ENCODE data around the gene ZBTB12. TPM values are rescaled to one million over a fixed set of nuclear protein-coding genes. Genes with fewer than 3 reads are reported as not detected.

Gene ZBTB12, protein sequence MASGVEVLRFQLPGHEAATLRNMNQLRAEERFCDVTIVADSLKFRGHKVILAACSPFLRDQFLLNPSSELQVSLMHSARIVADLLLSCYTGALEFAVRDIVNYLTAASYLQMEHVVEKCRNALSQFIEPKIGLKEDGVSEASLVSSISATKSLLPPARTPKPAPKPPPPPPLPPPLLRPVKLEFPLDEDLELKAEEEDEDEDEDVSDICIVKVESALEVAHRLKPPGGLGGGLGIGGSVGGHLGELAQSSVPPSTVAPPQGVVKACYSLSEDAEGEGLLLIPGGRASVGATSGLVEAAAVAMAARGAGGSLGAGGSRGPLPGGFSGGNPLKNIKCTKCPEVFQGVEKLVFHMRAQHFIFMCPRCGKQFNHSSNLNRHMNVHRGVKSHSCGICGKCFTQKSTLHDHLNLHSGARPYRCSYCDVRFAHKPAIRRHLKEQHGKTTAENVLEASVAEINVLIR
- total RNA-seq (3.4 TPM), polyA plus RNA-seq (ENCODE audit: insufficient read depth, low read depth, low replicate concordance) (2.5 TPM)
- long read RNA-seq, donor 1, transcript ZBTB12-201 (2 exons, 1,875 nt) = major isoform, 5 of 5 reads
- long read RNA-seq, donor 1, partial matches to known transcripts = 0 of 5 reads
- long read RNA-seq, donor 1, other reads (novel, unspliced or antisense) = 0 of 5 reads
- long read RNA-seq, donor 2, transcript ZBTB12-201 (2 exons, 1,875 nt) = major isoform, 5 of 5 reads
- long read RNA-seq, donor 2, partial matches to known transcripts = 0 of 5 reads
- long read RNA-seq, donor 2, other reads (novel, unspliced or antisense) = 0 of 5 reads
- long read RNA-seq, donor 3, transcript ZBTB12-201 (2 exons, 1,875 nt) = major isoform, 6 of 6 reads
- long read RNA-seq, donor 3, partial matches to known transcripts = 0 of 6 reads
- long read RNA-seq, donor 3, other reads (novel, unspliced or antisense) = 0 of 6 reads
- long read RNA-seq, donor 4, partial matches to known transcripts = 0 of 4 reads
- long read RNA-seq, donor 4, other reads (novel, unspliced or antisense) = 0 of 4 reads
- long read RNA-seq, donor 5 = 0 reads
- long read RNA-seq, donor 6, partial matches to known transcripts = 0 of 3 reads
- long read RNA-seq, donor 6, other reads (novel, unspliced or antisense) = 0 of 3 reads
- long read RNA-seq, donor 7 = 0 reads
- long read RNA-seq, donor 8, partial matches to known transcripts = 0 of 3 reads
- long read RNA-seq, donor 8, other reads (novel, unspliced or antisense) = 0 of 3 reads
- long read RNA-seq, donor 9, partial matches to known transcripts = 0 of 2 reads
- long read RNA-seq, donor 9, other reads (novel, unspliced or antisense) = 0 of 2 reads
- long read RNA-seq, donor 10, partial matches to known transcripts = 0 of 4 reads
- long read RNA-seq, donor 10, other reads (novel, unspliced or antisense) = 0 of 4 reads

DNA sequence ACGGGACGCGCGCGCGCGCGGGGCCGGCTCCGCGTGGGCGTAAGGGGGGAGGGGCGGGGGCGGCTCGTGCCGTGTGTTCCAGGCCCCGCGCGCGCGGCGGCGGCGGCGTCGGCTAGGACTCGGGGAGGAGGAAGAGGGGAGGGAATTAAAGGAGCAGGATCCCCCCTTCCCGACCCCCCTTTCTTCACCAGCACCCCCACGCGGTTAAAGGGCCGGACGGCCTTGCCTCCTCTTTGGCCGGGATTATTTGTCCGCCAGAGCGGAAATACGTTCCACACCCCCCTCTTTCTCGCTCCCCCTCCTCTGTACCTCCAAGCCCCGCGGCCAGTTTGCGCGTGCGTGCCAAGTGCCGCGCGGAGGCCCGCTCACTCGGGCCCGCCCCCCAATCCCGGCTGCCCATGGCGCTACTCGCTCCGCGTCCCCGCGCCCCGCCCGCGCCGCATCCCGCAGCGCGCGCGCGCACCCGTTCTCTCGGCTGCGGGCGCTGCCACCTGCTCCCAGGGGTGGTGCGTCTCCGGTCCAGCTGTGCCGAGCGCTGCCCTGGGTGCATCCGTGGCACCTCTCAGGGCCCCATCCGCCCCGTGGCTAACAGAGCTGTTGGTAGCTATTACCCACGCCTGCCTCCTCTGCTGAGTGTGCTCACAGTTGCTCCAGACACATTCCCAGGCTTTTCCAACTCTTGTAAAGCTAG lies at the start of gene ZBTB12:
TSS of gene ZBTB12 (minus strand) at position 134 of the 691 bp plus-strand sequence. CDS start 781 bp downstream, outside the sequence.
- no peak for FAIRE-seq
- peak within 1 kb of the TSS; percentile 14 to 81 (median 40) for H3K9ac ChIP-seq (ENCODE audit: low read length in 3 of 3)
- H3K36me3 ChIP-seq (ENCODE audit: control insufficient read depth in 2 of 3, insufficient read depth in 3 of 3, low read length in 3 of 3) = no peaks in the 10 kb centered on the region
- peaks cover 4 to 17% (median 13%) of the 10 kb centered on the region in 3 donors for H3K4me1 ChIP-seq (ENCODE audit: control insufficient read depth in 2 of 3, insufficient read depth in 2 of 3, low read depth in 1 of 3, low read length in 3 of 3)
- no peaks in the 10 kb centered on the region for H3K9me3 ChIP-seq (ENCODE audit: control insufficient read depth in 2 of 3, insufficient read depth in 1 of 3, low read length in 3 of 3)
- no peak for TF ChIP-seq CTCF (IDR thresholded peaks at IDR 0.05; ENCODE audit: borderline replicate concordance, extremely low read depth, insufficient read depth)
- DNase-seq = peak; percentile 97 to 99 (median 98)
- H3K4me3 ChIP-seq (ENCODE audit: low read length in 3 of 3) = peak within 1 kb of the TSS; percentile 50 to 87 (median 60)
- peak within 1 kb of the TSS; percentile 82 to 91 for H3K27ac ChIP-seq (ENCODE audit: low read depth in 2 of 2, low read length in 2 of 2)
- no peaks in the 10 kb centered on the region for H3K27me3 ChIP-seq (ENCODE audit: control insufficient read depth, insufficient read depth, low read length)
- intact Hi-C loops (cut with DNase I) = no loop called here

GRCh38 chr6:31949926-31950548 lies 48.2 kb upstream of the ZBTB12 start:
- Histone ChIP-seq H3K9ac (ENCODE audit: low read length in 3 of 3) (no peak overlapping the region), H3K36me3 (ENCODE audit: control insufficient read depth in 2 of 3, insufficient read depth in 3 of 3, low read length in 3 of 3) (peaks cover 4 to 26% (median 23%) of the 10 kb centered on the region in 3 donors), H3K4me3 (ENCODE audit: low read length in 3 of 3) (no peak overlapping the region), H3K9me3 (ENCODE audit: control insufficient read depth in 2 of 3, insufficient read depth in 1 of 3, low read length in 3 of 3) (no peaks in the 10 kb centered on the region), H3K27me3 (ENCODE audit: control insufficient read depth, insufficient read depth, low read length) (no peaks in the 10 kb centered on the region), H3K4me1 (ENCODE audit: control insufficient read depth in 2 of 3, insufficient read depth in 2 of 3, low read depth in 1 of 3, low read length in 3 of 3) (peaks cover 0 to 6% (median 0%) of the 10 kb centered on the region in 3 donors), H3K27ac (ENCODE audit: low read depth in 2 of 2, low read length in 2 of 2) (no peak overlapping the region)
- intact Hi-C loops (cut with DNase I) = no loop called here
- FAIRE-seq (no peak), DNase-seq (no peak)
- TF ChIP-seq CTCF (IDR thresholded peaks at IDR 0.05; ENCODE audit: borderline replicate concordance, extremely low read depth, insufficient read depth) = no peak
